Neural progenitor cell (in vitro differentiated cells): ENCODE results near the gene MAP3K13.

ENCODE experiments used
- EZH2phosphoT487 ChIP-seq: fragments of 200-600 bp; sonication (generic); IDR thresholded peaks from 2 replicates; pipeline ENCODE4 v1.6.1; 2017; ENCODE audit warnings: antibody characterized with exemption
- TF ChIP-seq, protein P1 (sequence below): fragments of 200-600 bp; sonication (generic); IDR thresholded peaks from 2 replicates; pipeline ENCODE4 v1.5.1; 2017; ENCODE audit warnings: antibody characterized with exemption, mild to moderate bottlenecking

DNA sequence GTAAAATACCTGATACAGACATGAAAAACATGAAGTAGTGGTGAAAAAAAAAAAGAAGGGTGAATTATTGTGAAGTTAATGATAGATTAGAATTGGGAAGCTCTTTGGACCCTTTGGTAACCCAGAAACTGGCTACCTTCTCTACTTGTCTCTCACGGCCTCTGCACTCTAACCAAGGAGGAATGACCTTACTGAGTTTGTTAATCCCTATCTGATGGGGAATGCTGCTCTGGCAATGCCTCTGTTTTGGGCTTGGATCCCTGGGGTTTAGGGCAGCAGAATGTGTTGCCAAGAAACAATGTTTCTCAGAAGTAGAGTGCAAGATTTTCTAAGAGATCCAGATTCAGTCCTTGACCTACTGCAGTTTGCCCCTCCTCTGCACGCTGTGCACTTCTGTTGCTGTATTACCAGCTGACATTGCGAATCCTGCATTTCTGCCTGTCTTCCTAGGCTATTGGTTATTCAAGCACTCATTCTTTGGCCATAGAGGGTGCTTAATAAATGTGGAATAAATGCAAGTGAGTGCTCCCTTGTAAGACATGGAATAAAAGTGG, 49.2 kb upstream of the MAP3K13 start:
- TF ChIP-seq, protein P1, sequence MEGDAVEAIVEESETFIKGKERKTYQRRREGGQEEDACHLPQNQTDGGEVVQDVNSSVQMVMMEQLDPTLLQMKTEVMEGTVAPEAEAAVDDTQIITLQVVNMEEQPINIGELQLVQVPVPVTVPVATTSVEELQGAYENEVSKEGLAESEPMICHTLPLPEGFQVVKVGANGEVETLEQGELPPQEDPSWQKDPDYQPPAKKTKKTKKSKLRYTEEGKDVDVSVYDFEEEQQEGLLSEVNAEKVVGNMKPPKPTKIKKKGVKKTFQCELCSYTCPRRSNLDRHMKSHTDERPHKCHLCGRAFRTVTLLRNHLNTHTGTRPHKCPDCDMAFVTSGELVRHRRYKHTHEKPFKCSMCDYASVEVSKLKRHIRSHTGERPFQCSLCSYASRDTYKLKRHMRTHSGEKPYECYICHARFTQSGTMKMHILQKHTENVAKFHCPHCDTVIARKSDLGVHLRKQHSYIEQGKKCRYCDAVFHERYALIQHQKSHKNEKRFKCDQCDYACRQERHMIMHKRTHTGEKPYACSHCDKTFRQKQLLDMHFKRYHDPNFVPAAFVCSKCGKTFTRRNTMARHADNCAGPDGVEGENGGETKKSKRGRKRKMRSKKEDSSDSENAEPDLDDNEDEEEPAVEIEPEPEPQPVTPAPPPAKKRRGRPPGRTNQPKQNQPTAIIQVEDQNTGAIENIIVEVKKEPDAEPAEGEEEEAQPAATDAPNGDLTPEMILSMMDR: no peak
- TF ChIP-seq EZH2phosphoT487: no peak
